Gastrocnemius medialis (tissue), 4 donors: ENCODE results near the gene KCNK4.
A peak's percentile ranks its signal among the peaks of the same experiment; 100 is the strongest.

Experiments
- POLR2A ChIP-seq, 2 donors: fragments of 450-650 bp; IDR thresholded peaks; one replicate each; pipeline ENCODE4 v1.6.1; 2017; ENCODE audit warnings: antibody characterized with exemption in 2 of 2, mild to moderate bottlenecking in 2 of 2, moderate library complexity in 2 of 2
- TF ChIP-seq, protein P1 (sequence below), 5 experiments: fragments of 450-650 bp in 3 of 5; fragments of 200-600 bp in 2 of 5; sonication (generic) in 2 of 5; IDR thresholded peaks in 4 of 5; conservative IDR thresholded peaks in 1 of 5; 1 replicate in 4 of 5; 2 replicates in 1 of 5; pipeline ENCODE4 v1.5.1; 2016 to 2019; ENCODE audit warnings: antibody characterized with exemption in 5 of 5, mild to moderate bottlenecking in 3 of 5, moderate library complexity in 3 of 5

DNA sequence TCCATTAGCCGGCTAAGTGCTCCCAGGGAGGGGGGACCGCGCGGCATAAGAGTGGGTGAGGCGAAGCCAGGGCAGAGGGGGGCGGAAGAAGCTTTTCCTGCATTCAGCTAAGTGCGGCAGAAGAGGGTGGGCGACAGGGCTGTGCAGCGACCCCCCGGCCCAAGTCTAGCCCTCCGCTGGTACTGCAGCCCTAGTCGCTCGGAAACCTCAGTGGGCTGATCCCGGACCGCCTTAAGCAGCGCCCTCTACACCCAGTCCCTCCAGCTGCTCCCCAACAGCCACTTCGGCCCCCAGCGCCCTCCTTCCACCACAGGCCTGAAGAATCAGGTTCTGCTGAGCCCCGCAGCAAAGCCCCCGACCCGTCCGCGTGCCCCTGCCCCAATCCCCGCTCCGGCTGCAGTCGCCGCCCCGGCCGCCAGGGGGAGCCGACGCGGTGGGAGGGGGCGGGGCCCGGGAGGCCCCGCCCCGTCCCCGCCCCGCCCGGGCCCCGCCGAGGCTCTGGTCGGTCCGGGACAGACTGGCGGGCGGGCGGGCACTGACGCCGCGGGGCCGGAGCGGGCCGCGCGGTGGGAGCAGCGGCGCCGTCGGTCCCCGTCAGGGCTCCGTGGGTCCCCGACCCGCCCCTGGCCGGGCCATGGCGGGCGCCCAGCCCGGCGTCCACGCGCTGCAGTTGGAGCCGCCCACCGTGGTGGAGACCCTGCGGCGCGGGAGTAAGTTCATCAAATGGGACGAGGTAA lies 39.9 kb upstream of the KCNK4 start, which contains the start of gene PLCB3:
- TF ChIP-seq, protein P1, sequence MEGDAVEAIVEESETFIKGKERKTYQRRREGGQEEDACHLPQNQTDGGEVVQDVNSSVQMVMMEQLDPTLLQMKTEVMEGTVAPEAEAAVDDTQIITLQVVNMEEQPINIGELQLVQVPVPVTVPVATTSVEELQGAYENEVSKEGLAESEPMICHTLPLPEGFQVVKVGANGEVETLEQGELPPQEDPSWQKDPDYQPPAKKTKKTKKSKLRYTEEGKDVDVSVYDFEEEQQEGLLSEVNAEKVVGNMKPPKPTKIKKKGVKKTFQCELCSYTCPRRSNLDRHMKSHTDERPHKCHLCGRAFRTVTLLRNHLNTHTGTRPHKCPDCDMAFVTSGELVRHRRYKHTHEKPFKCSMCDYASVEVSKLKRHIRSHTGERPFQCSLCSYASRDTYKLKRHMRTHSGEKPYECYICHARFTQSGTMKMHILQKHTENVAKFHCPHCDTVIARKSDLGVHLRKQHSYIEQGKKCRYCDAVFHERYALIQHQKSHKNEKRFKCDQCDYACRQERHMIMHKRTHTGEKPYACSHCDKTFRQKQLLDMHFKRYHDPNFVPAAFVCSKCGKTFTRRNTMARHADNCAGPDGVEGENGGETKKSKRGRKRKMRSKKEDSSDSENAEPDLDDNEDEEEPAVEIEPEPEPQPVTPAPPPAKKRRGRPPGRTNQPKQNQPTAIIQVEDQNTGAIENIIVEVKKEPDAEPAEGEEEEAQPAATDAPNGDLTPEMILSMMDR (IDR thresholded peaks at IDR 0.05 in 4 of 5, conservative IDR thresholded peaks at IDR 0.05 in 1 of 5): peak; percentile 79 to 98 (median 94)
- TF ChIP-seq POLR2A (IDR thresholded peaks at IDR 0.05): peak; percentile 82 to 86
